HG02763 (cell line): ENCODE data around the gene SERPINE2.
"Not testable (repeated sequence)": the region's sequence is repeated elsewhere in the genome, so short reads cannot be mapped to it uniquely, and the experiment has no call there.

Experiments used
- ATAC-seq: cut with Tn5 transposase; IDR thresholded peaks from one replicate; pipeline ENCODE4 v1.9.1; 2021; ENCODE audit warnings: mild to moderate bottlenecking, moderate library complexity; ENCODE audit not compliant: unreplicated experiment

SERPINE2 gene

DNA sequence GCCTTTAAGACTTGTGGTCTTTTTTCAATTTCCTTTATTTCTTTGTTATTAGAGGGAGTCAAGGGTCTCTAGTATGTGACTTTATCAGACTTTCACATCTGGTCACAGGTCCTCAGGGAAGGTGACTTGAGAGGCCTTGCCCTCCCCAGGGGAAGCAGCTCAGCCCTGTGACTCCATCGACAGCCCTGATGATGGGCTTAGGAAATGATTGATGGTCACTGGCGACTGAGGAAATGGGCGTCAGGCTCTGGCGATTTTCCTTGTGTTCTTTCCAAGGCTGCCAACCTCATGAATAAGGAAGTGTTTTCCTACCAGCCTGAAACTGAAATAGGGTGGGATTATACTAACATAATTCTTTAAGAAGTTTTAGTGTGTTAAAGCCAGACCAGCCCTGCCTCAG lies 21.1 kb downstream of the SERPINE2 start:
- no peak for ATAC-seq

GRCh38 chr2:224016963-224017362 lies 22.1 kb downstream of the SERPINE2 start:
- no peak for ATAC-seq

GRCh38 chr2:224014336-224014735 lies 24.8 kb downstream of the SERPINE2 start:
- ATAC-seq: no peak

GRCh38 chr2:224011837-224012236 lies 27.2 kb downstream of the SERPINE2 start:
- ATAC-seq: no peak

DNA sequence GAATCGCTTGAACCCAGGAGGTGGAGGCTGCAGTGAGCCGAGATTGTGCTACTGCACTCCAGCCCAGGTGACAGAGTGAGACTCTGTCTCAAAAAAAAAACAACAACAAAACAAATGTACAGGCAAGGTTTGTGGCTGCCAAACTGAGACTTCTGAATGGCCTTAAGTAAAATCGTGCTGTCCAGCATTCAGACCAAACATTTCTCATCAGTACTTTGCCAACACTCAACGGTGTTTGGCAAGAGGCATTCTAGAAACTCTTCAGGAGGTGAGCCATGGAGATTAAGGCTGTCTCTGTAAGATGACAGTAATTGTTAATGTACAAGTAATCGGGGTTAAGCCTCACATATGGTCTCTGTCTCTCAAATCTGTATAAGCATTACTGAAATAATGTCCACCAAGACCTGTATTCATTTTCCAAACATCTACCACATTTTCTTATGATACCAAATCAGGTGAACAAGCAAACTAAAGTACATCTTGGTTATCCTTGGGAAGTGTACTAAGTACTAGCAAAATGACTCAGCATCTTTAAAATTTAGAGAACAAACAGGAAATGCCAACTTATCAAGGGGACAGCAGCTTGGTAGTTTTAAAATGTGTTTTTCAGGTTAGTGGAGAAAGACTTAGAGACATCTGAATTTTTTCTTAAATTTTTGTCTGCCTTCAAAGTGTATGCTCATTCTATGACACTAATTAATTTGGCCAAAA lies 29.3 kb downstream of the SERPINE2 start:
- no peak for ATAC-seq

GRCh38 chr2:224008702-224009261 lies 30.3 kb downstream of the SERPINE2 start:
- ATAC-seq: no peak

DNA sequence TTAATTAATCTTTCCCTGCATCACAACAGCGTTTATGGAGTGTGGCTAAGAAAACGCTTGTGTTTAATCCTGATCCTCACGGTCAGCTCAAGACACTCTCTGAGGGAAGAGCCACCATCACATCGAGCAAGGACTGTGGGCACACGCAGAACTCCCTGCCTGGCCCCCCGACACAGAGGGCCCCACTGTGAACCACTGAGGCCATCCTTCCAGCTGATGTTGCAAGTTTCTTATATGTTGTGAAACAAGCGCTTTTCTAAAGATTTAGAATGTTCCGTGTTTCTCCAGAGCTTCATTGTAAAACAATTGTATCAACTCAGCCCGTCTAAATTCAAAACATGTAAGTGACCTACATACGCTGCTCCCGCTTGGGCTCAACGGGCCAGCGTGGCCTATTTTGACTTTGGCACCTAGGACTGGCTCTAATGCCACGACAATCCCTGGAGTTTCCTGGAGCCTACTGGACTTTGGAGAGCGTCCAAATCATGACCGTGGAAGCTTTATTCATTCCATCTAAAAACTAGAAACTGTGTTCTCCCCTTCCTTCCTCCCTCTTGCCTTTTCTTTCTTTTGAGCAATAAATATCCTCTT lies 34.9 kb downstream of the SERPINE2 start:
- ATAC-seq: no peak

GRCh38 chr2:224000662-224001061 lies 38.4 kb downstream of the SERPINE2 start:
- not testable (repeated sequence) for ATAC-seq

GRCh38 chr2:223999862-224000261 lies 39.2 kb downstream of the SERPINE2 start:
- no peak for ATAC-seq

DNA sequence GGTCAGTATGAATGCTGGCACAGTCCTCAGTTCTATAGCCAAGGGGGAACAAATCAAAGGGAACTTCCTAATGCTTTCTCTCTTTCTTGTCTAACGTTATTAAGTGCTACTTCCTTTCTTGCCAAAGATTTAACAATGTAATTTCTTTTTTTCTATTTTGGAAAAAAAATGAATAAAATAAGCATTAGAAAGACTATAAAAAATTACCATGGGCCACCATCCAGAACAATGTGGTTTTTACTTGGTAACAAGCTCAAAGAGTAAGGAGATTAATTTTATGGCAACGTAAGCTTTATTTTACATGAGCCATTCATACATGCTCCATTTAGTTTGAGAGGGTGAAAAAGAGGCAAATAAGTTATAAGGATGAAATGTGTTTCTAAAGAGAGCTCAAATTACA lies 40.1 kb downstream of the SERPINE2 start:
- ATAC-seq: no peak

DNA sequence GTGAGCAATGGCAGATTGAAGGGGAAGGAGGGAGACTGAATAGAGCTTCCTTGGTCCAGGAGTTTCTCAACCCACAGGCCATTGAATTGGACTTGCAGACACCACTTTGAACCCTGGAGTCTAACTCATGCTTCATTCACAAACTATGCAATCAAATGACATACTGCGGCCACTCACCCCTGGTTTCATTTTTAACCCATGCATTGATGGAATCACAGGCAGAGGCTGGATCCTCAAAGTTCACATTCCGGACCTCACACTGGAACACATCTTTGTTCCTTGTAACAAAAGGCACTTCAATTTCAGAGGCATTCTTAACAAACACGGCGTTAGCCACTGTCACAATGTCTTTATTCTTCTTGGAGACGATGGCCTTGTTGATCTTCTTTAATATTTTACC lies 41.1 kb downstream of the SERPINE2 start:
- ATAC-seq: no peak

DNA sequence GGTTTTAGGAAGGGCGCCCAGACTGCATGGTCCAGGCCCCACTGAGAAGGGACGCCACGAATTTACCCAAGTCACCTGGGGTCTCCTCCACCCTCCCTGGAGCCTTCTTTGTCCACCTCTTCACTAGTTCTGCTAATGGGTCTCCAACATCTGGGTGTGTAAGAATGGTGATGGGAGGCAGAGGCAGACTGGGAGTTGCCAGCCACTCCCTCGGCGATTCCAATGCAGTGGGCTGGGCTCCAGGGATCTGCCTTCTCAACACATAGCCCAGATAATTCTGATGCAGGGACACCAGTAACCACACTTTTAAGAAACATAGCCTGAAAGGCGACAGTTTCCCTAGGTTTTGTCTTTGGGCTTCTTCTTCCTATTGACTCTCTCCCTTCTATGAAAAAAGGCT lies 42.7 kb downstream of the SERPINE2 start:
- no peak for ATAC-seq

- no peak for ATAC-seq
Measured at GRCh38 chr2:223995569-223995968, 43.5 kb downstream of the SERPINE2 start.

DNA sequence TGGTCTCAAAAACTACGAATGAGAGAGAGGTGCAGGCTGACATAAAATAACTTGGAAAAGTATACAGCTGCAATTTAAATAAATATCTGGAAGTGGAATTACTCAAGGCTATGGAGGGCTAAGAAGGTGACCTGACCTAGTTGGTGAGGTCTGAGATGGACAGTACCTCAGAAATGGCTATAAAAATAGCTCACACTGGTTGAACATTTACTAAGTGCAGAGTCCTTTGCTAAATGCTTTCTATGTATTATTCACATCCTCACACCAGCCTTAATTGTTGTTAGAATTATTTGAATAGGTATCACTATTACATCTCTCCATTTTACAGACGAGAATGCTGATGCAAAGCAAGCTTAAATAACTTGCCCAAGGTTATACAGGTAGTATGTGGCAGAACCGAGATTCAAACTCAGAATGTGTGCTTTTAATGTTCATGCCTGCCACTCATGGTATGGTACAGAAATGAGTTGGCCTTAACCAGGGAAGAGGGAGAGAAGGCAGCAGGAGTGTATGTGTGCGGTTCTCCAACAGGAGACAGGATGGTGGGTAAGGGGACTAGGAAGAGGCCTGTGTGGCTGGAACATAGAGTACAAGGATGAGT lies 44.4 kb downstream of the SERPINE2 start:
- ATAC-seq: no peak

GRCh38 chr2:223993634-223994232 lies 45.4 kb downstream of the SERPINE2 start:
- no peak for ATAC-seq

GRCh38 chr2:223991611-223992010 lies 47.5 kb downstream of the SERPINE2 start:
- ATAC-seq: no peak

- ATAC-seq: no peak
Measured at GRCh38 chr2:223989856-223990232, 49.2 kb downstream of the SERPINE2 start.

DNA sequence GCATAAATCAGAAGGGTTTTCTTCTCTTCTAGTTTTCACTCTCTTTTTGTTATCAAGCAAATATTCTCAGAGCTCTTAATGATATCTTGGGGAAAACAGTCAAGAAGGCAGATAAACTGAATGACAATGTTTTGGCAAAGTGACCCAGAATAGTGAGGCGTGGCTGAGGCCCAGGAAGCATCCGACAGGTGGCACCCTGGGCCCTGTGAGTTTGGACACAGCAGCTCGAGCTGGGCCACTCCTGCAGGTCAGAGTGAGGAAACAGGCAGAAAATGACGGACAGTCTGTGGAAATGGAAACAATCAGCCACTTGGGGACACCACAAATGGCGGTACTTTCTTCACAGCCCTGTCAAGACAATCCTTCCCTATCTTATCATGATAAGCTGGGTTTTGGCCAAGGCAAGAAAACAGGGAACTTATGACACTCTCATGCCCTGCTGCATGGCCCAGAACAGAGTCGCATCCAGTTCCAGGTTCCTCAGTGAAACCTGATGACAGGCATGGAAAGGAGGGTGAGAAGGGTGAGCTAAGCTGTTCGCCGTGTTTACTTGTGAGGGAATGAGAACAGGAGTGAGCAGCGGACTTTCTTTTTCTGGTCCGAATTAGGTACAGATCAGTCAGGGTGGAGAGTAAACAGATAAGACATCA lies 49.8 kb downstream of the SERPINE2 start:
- no peak for ATAC-seq

DNA sequence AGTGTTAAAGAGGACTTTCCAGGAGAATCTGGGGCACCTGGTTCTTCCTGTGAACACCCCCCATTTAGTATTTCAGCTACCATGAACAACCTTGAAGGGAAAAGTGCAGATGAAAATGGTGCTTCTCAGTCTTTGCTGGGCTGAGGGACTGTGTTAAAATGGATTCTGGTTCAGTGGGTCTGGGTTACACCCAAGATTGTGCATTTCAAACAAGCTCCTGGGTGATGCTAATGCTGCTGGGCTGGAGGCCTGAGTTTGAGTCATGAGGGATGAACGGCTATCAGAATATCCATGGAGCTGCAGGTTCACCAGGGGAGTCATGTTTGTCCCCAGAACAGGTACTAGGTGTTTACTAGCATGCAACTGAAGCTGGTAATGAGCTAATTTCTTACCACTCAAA lies 57.8 kb downstream of the SERPINE2 start:
- ATAC-seq: no peak

- ATAC-seq: no peak
Measured at GRCh38 chr2:223980803-223981202, 58.3 kb downstream of the SERPINE2 start.

GRCh38 chr2:223980397-223980735 lies 58.7 kb downstream of the SERPINE2 start:
- no peak for ATAC-seq
